IPS-18a (cell line): ENCODE measurements around the gene SLC43A2.
"Not testable (repeated sequence)": the region's sequence is repeated elsewhere in the genome, so short reads cannot be mapped to it uniquely, and the experiment has no call there.

Experiments
- H3K27ac ChIP-seq: one replicate; pipeline ENCODE4 v1.5.1; 2013; ENCODE audit warnings: low read length
- H3K27me3 ChIP-seq: one replicate; pipeline ENCODE4 v1.6.1; 2013; ENCODE audit warnings: mild to moderate bottlenecking, low read length; ENCODE audit not compliant: control insufficient read depth, insufficient read depth
- H3K36me3 ChIP-seq: one replicate; pipeline ENCODE4 v1.6.1; 2013; ENCODE audit warnings: low read depth, low read length; ENCODE audit not compliant: control insufficient read depth
- H3K4me1 ChIP-seq: one replicate; pipeline ENCODE4 v1.6.1; 2013; ENCODE audit warnings: low read depth, low read length; ENCODE audit not compliant: control insufficient read depth
- H3K4me3 ChIP-seq: one replicate; pipeline ENCODE4 v1.5.1; 2013; ENCODE audit warnings: low read length
- H3K9ac ChIP-seq: one replicate; pipeline ENCODE4 v1.6.1; 2013; ENCODE audit warnings: mild to moderate bottlenecking, low read length, moderate library complexity
- H3K9me3 ChIP-seq: one replicate; pipeline ENCODE4 v1.6.1; 2013; ENCODE audit warnings: low read depth, low read length; ENCODE audit not compliant: control insufficient read depth

SLC43A2 gene

GRCh38 chr17:1627982-1628855, at the start of gene SLC43A2:
TSS of gene SLC43A2 (minus strand) at chr17:1628834. CDS start at chr17:1627874, 960 bp downstream.
- no peak within 1 kb of the TSS for H3K27ac ChIP-seq

GRCh38 chr17:1676401-1676800, 47.8 kb upstream of the SLC43A2 start:
- no peak overlapping the region for H3K27ac ChIP-seq
- no peak overlapping the region for H3K4me3 ChIP-seq
- no peak overlapping the region for H3K9ac ChIP-seq
- no peaks in the 10 kb centered on the region for H3K9me3 ChIP-seq
- no peaks in the 10 kb centered on the region for H3K4me1 ChIP-seq
- H3K27me3 ChIP-seq, result no peaks in the 10 kb centered on the region
- peaks cover 91% of the 10 kb centered on the region for H3K36me3 ChIP-seq

More at GRCh38 chr17:1627982-1628855, at the start of gene SLC43A2:
- Histone ChIP-seq H3K4me3 (peak within 1 kb of the TSS; percentile 75), H3K36me3 (no peaks in the 10 kb centered on the region), H3K9ac (peak within 1 kb of the TSS; percentile 86), H3K27me3 (peaks cover 24% of the 10 kb centered on the region), H3K9me3 (no peaks in the 10 kb centered on the region), H3K4me1 (peaks cover 10% of the 10 kb centered on the region)

- Histone ChIP-seq H3K27me3 (no peaks in the 10 kb centered on the region), H3K4me3 (no peak overlapping the region), H3K27ac (no peak overlapping the region), H3K36me3 (peaks cover 90% of the 10 kb centered on the region), H3K4me1 (no peaks in the 10 kb centered on the region), H3K9ac (no peak overlapping the region), H3K9me3 (no peaks in the 10 kb centered on the region)
Observed at GRCh38 chr17:1673041-1673785, 44.6 kb upstream of the SLC43A2 start.

GRCh38 chr17:1663934-1664333, 35.3 kb upstream of the SLC43A2 start:
- not testable (repeated sequence) for H3K9me3 ChIP-seq, H3K4me3 ChIP-seq, H3K9ac ChIP-seq, H3K27me3 ChIP-seq, H3K27ac ChIP-seq, H3K4me1 ChIP-seq
- H3K36me3 ChIP-seq, result peaks cover 81% of the 10 kb centered on the region

GRCh38 chr17:1661045-1661444, 32.4 kb upstream of the SLC43A2 start:
- Histone ChIP-seq H3K9me3 (no peaks in the 10 kb centered on the region), H3K36me3 (peaks cover 83% of the 10 kb centered on the region), H3K27me3 (no peaks in the 10 kb centered on the region), H3K4me1 (no peaks in the 10 kb centered on the region), H3K4me3 (no peak overlapping the region), H3K27ac (no peak overlapping the region), H3K9ac (no peak overlapping the region)

GRCh38 chr17:1658100-1658499, 29.5 kb upstream of the SLC43A2 start:
- H3K36me3 ChIP-seq, result peaks cover 89% of the 10 kb centered on the region
- no peaks in the 10 kb centered on the region for H3K4me1 ChIP-seq
- H3K4me3 ChIP-seq, result no peak overlapping the region
- no peaks in the 10 kb centered on the region for H3K27me3 ChIP-seq
- H3K9ac ChIP-seq, result no peak overlapping the region
- no peaks in the 10 kb centered on the region for H3K9me3 ChIP-seq
- H3K27ac ChIP-seq, result no peak overlapping the region

GRCh38 chr17:1653735-1654134, 25.1 kb upstream of the SLC43A2 start:
- H3K9ac ChIP-seq, result no peak overlapping the region
- no peak overlapping the region for H3K4me3 ChIP-seq
- peaks cover 76% of the 10 kb centered on the region for H3K36me3 ChIP-seq
- H3K9me3 ChIP-seq, result no peaks in the 10 kb centered on the region
- no peak overlapping the region for H3K27ac ChIP-seq
- H3K27me3 ChIP-seq, result no peaks in the 10 kb centered on the region
- H3K4me1 ChIP-seq, result peaks cover 3% of the 10 kb centered on the region

- not testable (repeated sequence) for H3K4me1 ChIP-seq, H3K4me3 ChIP-seq, H3K27me3 ChIP-seq, H3K9me3 ChIP-seq, H3K9ac ChIP-seq, H3K27ac ChIP-seq
- peaks cover 67% of the 10 kb centered on the region for H3K36me3 ChIP-seq
Observed at GRCh38 chr17:1652794-1653193, 24.2 kb upstream of the SLC43A2 start.

- Histone ChIP-seq H3K4me3 (no peak overlapping the region), H3K9ac (no peak overlapping the region), H3K4me1 (peaks cover 3% of the 10 kb centered on the region), H3K9me3 (no peaks in the 10 kb centered on the region), H3K36me3 (peaks cover 57% of the 10 kb centered on the region), H3K27ac (no peak overlapping the region), H3K27me3 (peaks cover 8% of the 10 kb centered on the region)
Observed at GRCh38 chr17:1651559-1651844, 22.9 kb upstream of the SLC43A2 start.

GRCh38 chr17:1650731-1651558, 22.3 kb upstream of the SLC43A2 start:
- H3K9me3 ChIP-seq, result no peaks in the 10 kb centered on the region
- no peak overlapping the region for H3K27ac ChIP-seq
- peaks cover 51% of the 10 kb centered on the region for H3K36me3 ChIP-seq
- H3K27me3 ChIP-seq, result peaks cover 8% of the 10 kb centered on the region
- peaks cover 3% of the 10 kb centered on the region for H3K4me1 ChIP-seq
- H3K4me3 ChIP-seq, result no peak overlapping the region
- H3K9ac ChIP-seq, result no peak overlapping the region

GRCh38 chr17:1649844-1650501, 21.3 kb upstream of the SLC43A2 start, which contains the start of gene RILP:
TSS of gene RILP (minus strand) at chr17:1649866. CDS start at chr17:1649804, 62 bp downstream.
- H3K9ac ChIP-seq, result peak within 1 kb of the TSS; percentile 8
- H3K36me3 ChIP-seq, result peaks cover 45% of the 10 kb centered on the region
- no peak within 1 kb of the TSS for H3K27ac ChIP-seq
- H3K4me3 ChIP-seq, result peak within 1 kb of the TSS; percentile 59
- H3K27me3 ChIP-seq, result peaks cover 8% of the 10 kb centered on the region
- H3K4me1 ChIP-seq, result peaks cover 3% of the 10 kb centered on the region
- H3K9me3 ChIP-seq, result no peaks in the 10 kb centered on the region
